K562 (cell line): Measurements from ENCODE around the gene TMEM132C. TPM values are rescaled to one million over a fixed set of nuclear protein-coding genes. Genes with fewer than 3 reads are reported as not detected.

ENCODE experiments used
- ATAC-seq: fragments of 200-7000 bp; cut with Tn5 transposase; 3 replicates; pipeline ENCODE4 v1.9.1; 2020; ENCODE audit warnings: moderate library complexity
- BruUV-seq: library from RNA; stranded (reverse); fragments of 400-500 nt; replicated peaks from 2 replicates; lab custom pipeline; 2021; lab: Mats Ljungman, UMichigan
- CTCF ChIA-PET: fragments of 300-600 bp; formaldehyde crosslinking; extraction: SDS; loops from one replicate; lab custom pipeline; 2021; ENCODE audit warnings: low intra/inter-chr PET ratio; lab: Yijun Ruan, JAX
- POLR2A ChIA-PET: fragments of 300-600, 350-650 bp; sonication (Branson Sonifier 250); formaldehyde crosslinking; extraction: SDS; loops from one replicate; lab custom pipeline; 2021; ENCODE audit warnings: antibody characterized with exemption, inconsistent platforms; lab: Yijun Ruan, JAX
- DNase-seq, 4 experiments: peaks; one replicate each; pipeline versions ENCODE4 v3.0.0 to v3.0.0-alpha.2; 2011 to 2018; ENCODE audit warnings: low spot score in 3 of 4, mixed read lengths in 3 of 4; ENCODE audit errors: extremely low read depth in 1 of 4
- FAIRE-seq: peaks from 2 replicates; lab custom pipeline; 2011; peaks lifted over from hg19 to GRCh38; lab: Jason Lieb, UNC
- H2AFZ ChIP-seq: 2 replicates; pipeline ENCODE4 v1.6.0; 2011; ENCODE audit warnings: low read depth, low read length, control low read depth, inconsistent platforms
- H3K27ac ChIP-seq: fragments of 200-600 bp; 3 replicates; pipeline ENCODE4 v1.8.0; 2011; ENCODE audit warnings: low read depth, mild to moderate bottlenecking, control low read depth, inconsistent platforms, low read length, moderate library complexity, mixed read lengths; ENCODE audit errors: extremely low read depth
- H3K27me3 ChIP-seq, 2 experiments: fragments of 300-600 bp in 1 of 2; 2 replicates in 1 of 2; 3 replicates in 1 of 2; pipeline versions ENCODE4 v1.6.0 to v1.8.0; 2011; ENCODE audit warnings: inconsistent platforms in 2 of 2, low read length in 2 of 2, mild to moderate bottlenecking in 1 of 2, mixed read lengths in 1 of 2, moderate library complexity in 1 of 2; ENCODE audit not compliant: control insufficient read depth in 2 of 2, insufficient read depth in 2 of 2
- H3K36me3 ChIP-seq: fragments of 300-600 bp; 3 replicates; pipeline ENCODE4 v1.8.0; 2011; ENCODE audit warnings: mild to moderate bottlenecking, low read length, inconsistent platforms; ENCODE audit not compliant: control insufficient read depth, insufficient read depth
- H3K4me1 ChIP-seq, 2 experiments: fragments of 200-600 bp in 1 of 2; replicated peaks in 1 of 2; 2 replicates in 1 of 2; 3 replicates in 1 of 2; pipeline versions ENCODE4 v1.5.1 to v1.8.0; 2011; ENCODE audit warnings: inconsistent platforms in 2 of 2, low read length in 2 of 2, mild to moderate bottlenecking in 1 of 2, mixed read lengths in 1 of 2, moderate library complexity in 1 of 2; ENCODE audit not compliant: control insufficient read depth in 2 of 2, insufficient read depth in 2 of 2
- H3K4me2 ChIP-seq: 2 replicates; pipeline ENCODE4 v1.6.1; 2011; ENCODE audit warnings: low read length, control low read depth, inconsistent platforms, mixed read lengths; ENCODE audit not compliant: insufficient read depth
- H3K4me3 ChIP-seq: fragments of 200-600 bp; sonication (generic), shearing (Covaris generic); 2 replicates; pipeline ENCODE4 v1.5.1; 2016; ENCODE audit warnings: control low read depth, inconsistent platforms
- H3K79me2 ChIP-seq: fragments of 200-600 bp; 3 replicates; pipeline ENCODE4 v1.8.0; 2011; ENCODE audit warnings: low read length, inconsistent platforms; ENCODE audit not compliant: control insufficient read depth, insufficient read depth
- H3K9ac ChIP-seq, 2 experiments: 2 replicates each; pipeline versions ENCODE4 v1.6.0 to v1.6.1; 2011; ENCODE audit warnings: low read depth in 2 of 2, low read length in 2 of 2, control low read depth in 1 of 2, inconsistent platforms in 1 of 2, mild to moderate bottlenecking in 1 of 2, mixed read lengths in 1 of 2; ENCODE audit not compliant: insufficient read depth in 1 of 2
- H3K9me1 ChIP-seq: one replicate; pipeline ENCODE4 v1.6.0; 2011; ENCODE audit warnings: inconsistent platforms, mild to moderate bottlenecking, low read length, moderate library complexity; ENCODE audit not compliant: control insufficient read depth, insufficient read depth
- H3K9me3 ChIP-seq: replicated peaks from 2 replicates; pipeline ENCODE4 v1.5.1; 2011; ENCODE audit warnings: low read depth, low read length, inconsistent platforms; ENCODE audit not compliant: control insufficient read depth, insufficient read depth
- H4K20me1 ChIP-seq: replicated peaks from 2 replicates; pipeline ENCODE4 v1.6.1; 2011; ENCODE audit warnings: low read length, inconsistent platforms, mixed read lengths; ENCODE audit not compliant: control insufficient read depth, insufficient read depth
- ADNP ChIP-seq: fragments of 200-800 bp; sonication (Bioruptor generic); IDR thresholded peaks from 2 replicates; pipeline ENCODE4 v1.6.1; 2016; ENCODE audit warnings: missing genetic modification characterization, missing compliant biosample characterization
- CEBPG ChIP-seq, 3 experiments: fragments of 200-800 bp in 1 of 3; sonication (Bioruptor generic) in 1 of 3; sonication (generic) in 1 of 3; formaldehyde crosslinking in 1 of 3; IDR thresholded peaks in 2 of 3; conservative IDR thresholded peaks in 1 of 3; 2 replicates each; pipeline versions ENCODE4 v1.6.1 to v1.8.0; 2016 to 2022; ENCODE audit warnings: missing compliant biosample characterization in 2 of 3, missing genetic modification characterization in 2 of 3, mild to moderate bottlenecking in 1 of 3, missing genetic modification reagents in 1 of 3
- ETV5 ChIP-seq: sonication (generic); formaldehyde crosslinking; IDR thresholded peaks from 2 replicates; pipeline ENCODE4 v1.4.0; 2020; ENCODE audit warnings: low read depth, mild to moderate bottlenecking, missing genetic modification reagents
- HMG20A ChIP-seq: fragments of 450-650 bp; formaldehyde crosslinking; conservative IDR thresholded peaks from 2 replicates; pipeline ENCODE4 v1.4.0; 2020; ENCODE audit warnings: mild to moderate bottlenecking, mixed read lengths
- KLF16 ChIP-seq: IDR thresholded peaks from 2 replicates; pipeline ENCODE4 v1.6.1; 2016; ENCODE audit warnings: antibody characterized with exemption
- MTF1 ChIP-seq: fragments of 250-450 bp; sonication (Bioruptor Pico); IDR thresholded peaks from 2 replicates; pipeline ENCODE4 v1.9.0; 2021; ENCODE audit warnings: moderate library complexity, mild to moderate bottlenecking, inconsistent platforms, borderline replicate concordance
- SMARCB1 ChIP-seq: IDR thresholded peaks from 2 replicates; pipeline ENCODE4 v1.6.1; 2011; ENCODE audit warnings: improper control_type of control experiment, low read depth; ENCODE audit not compliant: insufficient read length
- ZBTB12 ChIP-seq: fragments of 250-450 bp; sonication (Bioruptor Pico); IDR thresholded peaks from 2 replicates; pipeline ENCODE4 v1.4.0; 2020
- WGBS: fragments of 100-300 bp; shearing (Covaris generic); methylation state at CpG from one replicate; pipeline ENCODE4 v1.1.6; 2016; ENCODE audit warnings: low coverage, mixed read lengths; ENCODE audit not compliant: insufficient coverage; ENCODE audit errors: missing lambda C conversion rate; 5-methylcytosine and 5-hydroxymethylcytosine counted together
- in situ Hi-C: fragments of 300-500 bp; cut with MboI; formaldehyde crosslinking; loops from 4 replicates; pipeline ENCODE4 v1.15.0; 2018; ENCODE audit warnings: inconsistent platforms, mixed read lengths
- intact Hi-C: fragments of 100-400 bp; cut with micrococcal nuclease; formaldehyde crosslinking; loops from 2 replicates; pipeline ENCODE4 v1.14.2; 2022
- polyA plus RNA-seq, 8 experiments: library from polyadenylated mRNA; depleted of rRNA in 4 of 8; stranded (reverse) in 5 of 8; unstranded in 3 of 8; fragments of >200 nt; fragmentation: Nextera tagmentation in 2 of 8; fragmentation: Illumina TruSeq in 1 of 8; extraction: Ambion mirVana in 2 of 8; extraction: Trizol in 1 of 8; gene quantifications; 2 replicates each; pipeline versions ENCODE4 v1.2.1 to v1.2.3, GENCODE V29; 2011 to 2014; ENCODE audit warnings: inconsistent platforms in 1 of 8, missing spikeins in 1 of 8
- total RNA-seq, 7 experiments: library from RNA; depleted of rRNA in 6 of 7; stranded (reverse); fragments of >200 nt in 6 of 7; fragmentation: Illumina TruSeq in 2 of 7; extraction: Trizol in 2 of 7; gene quantifications; 2 replicates each; pipeline versions ENCODE4 v1.2.1 to v1.2.3, GENCODE V29; 2011 to 2021; ENCODE audit warnings: low replicate concordance in 1 of 7

TMEM132C gene
- total and polyA plus RNA-seq, 9 of the 15 experiments (the other 6 are each of a cell fraction or from before 2014, with no cell fraction given) = not detected

- H3K4me3 ChIP-seq = no peak overlapping the region
- H3K27me3 ChIP-seq = peaks cover 4 to 14% of the 10 kb centered on the region in 2 experiments; a peak in 3 of 5 replicates
- CTCF ChIA-PET = no interaction called here
- POLR2A ChIA-PET = interaction anchor here (0.6 kb wide), 1 partner anchor 225 kb away, joined by 3 read pairs; no protein-coding TSS in a partner anchor
- H3K79me2 ChIP-seq = no peaks in the 10 kb centered on the region
- H2AFZ ChIP-seq = no peak overlapping the region
- no peak overlapping the region for H3K4me2 ChIP-seq
- H3K36me3 ChIP-seq = no peaks in the 10 kb centered on the region
- no peaks in the 10 kb centered on the region for H3K9me3 ChIP-seq
- in situ Hi-C loops = no loop called here
- no peak for TF ChIP-seq ADNP
- TF ChIP-seq ETV5 = no peak
- TF ChIP-seq MTF1 (CRISPR knock-in tag) = no peak
- TF ChIP-seq CEBPG (CRISPR knock-in tag; IDR thresholded peaks at IDR 0.05) = no peak
- no peak for TF ChIP-seq CEBPG (tag; conservative IDR thresholded peaks at IDR 0.05 in 1 of 2, IDR thresholded peaks at IDR 0.05 in 1 of 2)
- no peak for TF ChIP-seq SMARCB1
- no peak for TF ChIP-seq KLF16
- no peak for TF ChIP-seq ZBTB12 (CRISPR knock-in tag)
- no peak for TF ChIP-seq HMG20A (CRISPR knock-in tag)
- intact Hi-C loops = no loop called here
- no peaks in the 10 kb centered on the region for H4K20me1 ChIP-seq
- FAIRE-seq (no peak), DNase-seq (no peak), ATAC-seq (no peak)
- H3K4me1 ChIP-seq = no peaks in the 10 kb centered on the region
- H3K9ac ChIP-seq = no peak overlapping the region
- H3K27ac ChIP-seq = no peak overlapping the region
- 0% methylated on average over 5 of the region's 5 CpGs for WGBS
- no TSS peak for BruUV-seq
- H3K9me1 ChIP-seq = no peaks in the 10 kb centered on the region
These were observed 485.4 kb downstream of the TMEM132C start for GRCh38 chr12:128752386-128752785.
